Neural cell (in vitro differentiated cells): Measurements from ENCODE around the gene GABRA4. TPM values are rescaled to one million over a fixed set of nuclear protein-coding genes. Genes with fewer than 3 reads are reported as not detected.

Experiments
- H2AFZ ChIP-seq: fragments of 200-600, 300-800 bp; sonication (generic), shearing (Covaris generic); 2 replicates; pipeline ENCODE4 v1.6.0; 2014; ENCODE audit warnings: low read depth, mild to moderate bottlenecking, antibody characterized with exemption, low read length, moderate library complexity
- H3F3A ChIP-seq: fragments of 200-600 bp; shearing (Covaris generic); 2 replicates; pipeline ENCODE4 v1.6.1; 2016; ENCODE audit warnings: mild to moderate bottlenecking, moderate library complexity, mixed read lengths, antibody characterized with exemption, low read length; ENCODE audit not compliant: insufficient read depth, poor library complexity, severe bottlenecking
- H3K27ac ChIP-seq: fragments of 200-600, 300-800 bp; sonication (generic), shearing (Covaris generic); 2 replicates; pipeline ENCODE4 v1.5.1; 2014; ENCODE audit warnings: mild to moderate bottlenecking, low read length, moderate library complexity
- H3K27me3 ChIP-seq: fragments of 300-800, 200-600 bp; sonication (generic), shearing (Covaris generic); 2 replicates; pipeline ENCODE4 v1.6.0; 2014; ENCODE audit warnings: mild to moderate bottlenecking, low read depth, low read length, moderate library complexity; ENCODE audit not compliant: insufficient read depth
- H3K36me3 ChIP-seq: fragments of 300-800, 200-600 bp; sonication (generic), shearing (Covaris generic); 2 replicates; pipeline ENCODE4 v1.5.1; 2014; ENCODE audit warnings: mild to moderate bottlenecking, antibody characterized with exemption, low read length, moderate library complexity; ENCODE audit not compliant: insufficient read depth
- H3K4me2 ChIP-seq: fragments of 300-800, 200-600 bp; sonication (generic), shearing (Covaris generic); 2 replicates; pipeline ENCODE4 v1.6.0; 2014; ENCODE audit warnings: mild to moderate bottlenecking, low read length
- H3K4me3 ChIP-seq: fragments of 300-800, 200-600 bp; sonication (generic), shearing (Covaris generic); 2 replicates; pipeline ENCODE4 v1.5.1; 2014; ENCODE audit warnings: mild to moderate bottlenecking, low read length, moderate library complexity
- H3K79me2 ChIP-seq: fragments of 200-600 bp; shearing (Covaris generic); replicated peaks from 2 replicates; pipeline ENCODE4 v1.6.0; 2014; ENCODE audit warnings: mild to moderate bottlenecking, low read length, moderate library complexity; ENCODE audit not compliant: insufficient read depth
- H3K9ac ChIP-seq: fragments of 300-800, 200-600 bp; sonication (generic), shearing (Covaris generic); 2 replicates; pipeline ENCODE4 v1.6.1; 2016; ENCODE audit warnings: mild to moderate bottlenecking, low read length, mixed read lengths
- H3K9me2 ChIP-seq: fragments of 200-600 bp; shearing (Covaris generic); 2 replicates; pipeline ENCODE4 v1.6.1; 2016; ENCODE audit warnings: mild to moderate bottlenecking, low read length, mixed read lengths; ENCODE audit not compliant: insufficient read depth
- H3K9me3 ChIP-seq: fragments of 200-600, 300-800 bp; sonication (generic), shearing (Covaris generic); 2 replicates; pipeline ENCODE4 v1.6.1; 2016; ENCODE audit warnings: mild to moderate bottlenecking, mixed run types, low read length, moderate library complexity, mixed read lengths
- H4K20me1 ChIP-seq: fragments of 200-600 bp; shearing (Covaris generic); 2 replicates; pipeline ENCODE4 v1.6.1; 2016; ENCODE audit warnings: mild to moderate bottlenecking, mixed run types; ENCODE audit not compliant: insufficient read depth
- CTCF ChIP-seq: fragments of 450-650 bp; IDR thresholded peaks from 2 replicates; pipeline ENCODE4 v1.5.1; 2014; ENCODE audit warnings: antibody characterized with exemption, mild to moderate bottlenecking, moderate library complexity; ENCODE audit not compliant: poor library complexity, severe bottlenecking
- EP300 ChIP-seq: fragments of 450-650 bp; conservative IDR thresholded peaks from 2 replicates; pipeline ENCODE4 v1.6.1; 2014; ENCODE audit warnings: antibody characterized with exemption, mild to moderate bottlenecking, moderate library complexity; ENCODE audit not compliant: poor library complexity, severe bottlenecking
- EZH2 ChIP-seq: fragments of 200-600, 300-800 bp; shearing (Covaris generic), sonication (generic); IDR thresholded peaks from 2 replicates; pipeline ENCODE4 v1.6.1; 2014; ENCODE audit warnings: antibody characterized with exemption, low read length, borderline replicate concordance, mild to moderate bottlenecking; ENCODE audit not compliant: insufficient read depth, poor library complexity, severe bottlenecking
- MXI1 ChIP-seq: fragments of 450-650 bp; conservative IDR thresholded peaks from 2 replicates; pipeline ENCODE4 v1.6.1; 2014; ENCODE audit warnings: antibody characterized with exemption, mild to moderate bottlenecking; ENCODE audit not compliant: poor library complexity, severe bottlenecking
- POLR2AphosphoS5 ChIP-seq: IDR thresholded peaks from 2 replicates; pipeline ENCODE4 v1.6.1; 2012
- RAD21 ChIP-seq: fragments of 450-650 bp; conservative IDR thresholded peaks from 2 replicates; pipeline ENCODE4 v1.6.1; 2014; ENCODE audit warnings: antibody characterized with exemption, mild to moderate bottlenecking, moderate library complexity
- REST ChIP-seq: IDR thresholded peaks from 2 replicates; pipeline ENCODE4 v1.6.1; 2012; ENCODE audit warnings: borderline replicate concordance
- SMC3 ChIP-seq: fragments of 450-650 bp; conservative IDR thresholded peaks from 2 replicates; pipeline ENCODE4 v1.6.1; 2014; ENCODE audit warnings: antibody characterized with exemption, mild to moderate bottlenecking, moderate library complexity; ENCODE audit not compliant: poor library complexity
- TAF1 ChIP-seq: IDR thresholded peaks from 2 replicates; pipeline ENCODE4 v1.6.1; 2012; ENCODE audit warnings: low read depth
- polyA plus RNA-seq: library from polyadenylated mRNA; depleted of rRNA; stranded (reverse); fragments of >200 nt; gene quantifications from 2 replicates; pipeline ENCODE4 v1.2.3, GENCODE V29; 2014

The GABRA4 gene
- polyA plus RNA-seq, 1 donor from 2014 or later: 0.33 TPM

- H3K27me3 ChIP-seq: no peaks in the 10 kb centered on the region
- H3K4me2 ChIP-seq: no peak overlapping the region
- no peak overlapping the region for H2AFZ ChIP-seq
- H3K27ac ChIP-seq: peak overlapping the region; percentile 2
- no peak overlapping the region for H3K4me3 ChIP-seq
- no peaks in the 10 kb centered on the region for H3K9me2 ChIP-seq
- no peaks in the 10 kb centered on the region for H3K9me3 ChIP-seq
- no peaks in the 10 kb centered on the region for H3K79me2 ChIP-seq
- TF ChIP-seq CTCF (no peak), RAD21 (no peak), SMC3 (no peak), POLR2AphosphoS5 (no peak), EP300 (no peak), MXI1 (no peak), TAF1 (no peak), REST (no peak), EZH2 (no peak)
- H3F3A ChIP-seq: no peaks in the 10 kb centered on the region
- H3K9ac ChIP-seq: no peak overlapping the region
- H3K36me3 ChIP-seq: no peaks in the 10 kb centered on the region
- H4K20me1 ChIP-seq: no peaks in the 10 kb centered on the region
These were observed 93.3 kb downstream of the GABRA4 start for GRCh38 chr4:46900082-46900481.

GRCh38 chr4:46894826-46895225 is 98.6 kb downstream of the GABRA4 start:
- no peaks in the 10 kb centered on the region for H3F3A ChIP-seq
- no peak for TF ChIP-seq SMC3
- no peaks in the 10 kb centered on the region for H3K36me3 ChIP-seq
- H3K9me2 ChIP-seq: no peaks in the 10 kb centered on the region
- no peaks in the 10 kb centered on the region for H4K20me1 ChIP-seq
- no peaks in the 10 kb centered on the region for H3K27me3 ChIP-seq
- H2AFZ ChIP-seq: no peak overlapping the region
- H3K4me2 ChIP-seq: no peak overlapping the region
- no peak overlapping the region for H3K27ac ChIP-seq
- no peaks in the 10 kb centered on the region for H3K9me3 ChIP-seq
- H3K79me2 ChIP-seq: no peaks in the 10 kb centered on the region
- no peak overlapping the region for H3K9ac ChIP-seq
- no peak overlapping the region for H3K4me3 ChIP-seq

GRCh38 chr4:46890056-46890455 is 103.3 kb downstream of the GABRA4 start:
- Histone ChIP-seq H3K9ac (no peak overlapping the region), H3K9me2 (no peaks in the 10 kb centered on the region), H3K9me3 (no peaks in the 10 kb centered on the region), H3K36me3 (no peaks in the 10 kb centered on the region), H3K27me3 (no peaks in the 10 kb centered on the region), H2AFZ (no peak overlapping the region), H3K79me2 (no peaks in the 10 kb centered on the region), H3K4me2 (no peak overlapping the region), H3F3A (no peaks in the 10 kb centered on the region), H4K20me1 (no peaks in the 10 kb centered on the region), H3K27ac (no peak overlapping the region), H3K4me3 (no peak overlapping the region)
- TF ChIP-seq EZH2: no peak
- TF ChIP-seq CTCF: no peak
- no peak for TF ChIP-seq EP300
- no peak for TF ChIP-seq REST
- TF ChIP-seq MXI1: no peak
- TF ChIP-seq SMC3: no peak
- TF ChIP-seq RAD21: no peak
- no peak for TF ChIP-seq TAF1
- TF ChIP-seq POLR2AphosphoS5: no peak
